ENCODE measurements around the gene TRPV4.

DNA sequence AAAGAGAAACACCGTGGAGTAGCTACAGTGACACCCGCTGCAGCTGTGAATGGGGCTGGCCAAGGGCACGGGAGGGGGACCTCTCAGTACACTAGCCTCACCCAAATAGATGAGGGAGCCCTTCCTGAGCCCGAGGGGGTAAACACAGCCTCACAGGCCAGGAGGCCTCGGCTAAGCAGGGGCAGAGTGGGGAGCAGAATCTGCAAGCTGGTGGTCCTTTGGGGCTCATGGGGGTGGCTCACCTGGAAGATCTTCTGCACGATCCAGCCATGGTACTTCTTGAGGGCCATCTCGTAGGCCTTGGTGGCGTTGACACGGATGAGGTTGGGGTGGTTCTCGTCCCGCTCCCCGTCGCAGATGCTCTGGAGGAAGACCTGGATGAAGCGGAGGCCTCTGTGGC is 22.2 kb upstream of the TRPV4 start:
- TF ChIP-seq, protein P1, sequence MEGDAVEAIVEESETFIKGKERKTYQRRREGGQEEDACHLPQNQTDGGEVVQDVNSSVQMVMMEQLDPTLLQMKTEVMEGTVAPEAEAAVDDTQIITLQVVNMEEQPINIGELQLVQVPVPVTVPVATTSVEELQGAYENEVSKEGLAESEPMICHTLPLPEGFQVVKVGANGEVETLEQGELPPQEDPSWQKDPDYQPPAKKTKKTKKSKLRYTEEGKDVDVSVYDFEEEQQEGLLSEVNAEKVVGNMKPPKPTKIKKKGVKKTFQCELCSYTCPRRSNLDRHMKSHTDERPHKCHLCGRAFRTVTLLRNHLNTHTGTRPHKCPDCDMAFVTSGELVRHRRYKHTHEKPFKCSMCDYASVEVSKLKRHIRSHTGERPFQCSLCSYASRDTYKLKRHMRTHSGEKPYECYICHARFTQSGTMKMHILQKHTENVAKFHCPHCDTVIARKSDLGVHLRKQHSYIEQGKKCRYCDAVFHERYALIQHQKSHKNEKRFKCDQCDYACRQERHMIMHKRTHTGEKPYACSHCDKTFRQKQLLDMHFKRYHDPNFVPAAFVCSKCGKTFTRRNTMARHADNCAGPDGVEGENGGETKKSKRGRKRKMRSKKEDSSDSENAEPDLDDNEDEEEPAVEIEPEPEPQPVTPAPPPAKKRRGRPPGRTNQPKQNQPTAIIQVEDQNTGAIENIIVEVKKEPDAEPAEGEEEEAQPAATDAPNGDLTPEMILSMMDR (IDR thresholded peaks at IDR 0.05; ENCODE audit: low read depth, low read length), result no peak
- TF ChIP-seq POLR2A (IDR thresholded peaks at IDR 0.05; ENCODE audit: extremely low read depth, insufficient read length) (no peak), MAX (IDR thresholded peaks at IDR 0.05; ENCODE audit: low read depth, low read length) (no peak), MYC (IDR thresholded peaks at IDR 0.05; ENCODE audit: low read depth, low read length) (no peak)

Measured in NB4 (cell line).